Spleen (tissue), 11 donors: ENCODE results near the gene MAGI2. TPM values are rescaled to one million over a fixed set of nuclear protein-coding genes. Genes with fewer than 3 reads are reported as not detected.

Experiments
- DNase-seq: peaks from one replicate; pipeline ENCODE4 v3.0.0-alpha.2; 2020
- H3K27ac ChIP-seq, 8 donors: fragments of 200-600 bp; sonication (generic) in 7 of 8; 1 replicate in 4 of 8; 2 replicates in 4 of 8; pipeline versions ENCODE4 v1.5.0 to v1.8.0; 2016 to 2021; ENCODE audit warnings: inconsistent platforms in 4 of 8, mild to moderate bottlenecking in 4 of 8, moderate library complexity in 1 of 8
- H3K27me3 ChIP-seq, 7 donors: fragments of 200-600 bp; sonication (generic) in 6 of 7; replicated peaks in 1 of 7; 1 replicate in 4 of 7; 2 replicates in 3 of 7; pipeline versions ENCODE4 v1.5.0 to v1.8.0; 2016 to 2021; ENCODE audit warnings: inconsistent platforms in 3 of 7, mild to moderate bottlenecking in 1 of 7
- H3K36me3 ChIP-seq, 6 donors: fragments of 200-600 bp; sonication (generic) in 5 of 6; 1 replicate in 4 of 6; 2 replicates in 2 of 6; pipeline versions ENCODE4 v1.5.0 to v1.8.0; 2016 to 2021; ENCODE audit warnings: inconsistent platforms in 2 of 6
- H3K4me1 ChIP-seq, 6 donors: fragments of 200-600 bp; sonication (generic) in 5 of 6; 1 replicate in 3 of 6; 2 replicates in 3 of 6; pipeline versions ENCODE4 v1.5.0 to v1.8.0; 2016 to 2021; ENCODE audit warnings: inconsistent platforms in 3 of 6
- H3K4me3 ChIP-seq, 8 donors: fragments of 200-600 bp; sonication (generic) in 7 of 8; 1 replicate in 4 of 8; 2 replicates in 4 of 8; pipeline versions ENCODE4 v1.5.0 to v1.8.0; 2016 to 2021; ENCODE audit warnings: inconsistent platforms in 4 of 8, mild to moderate bottlenecking in 4 of 8, moderate library complexity in 2 of 8
- H3K9me3 ChIP-seq, 8 donors: fragments of 200-600 bp; sonication (generic) in 7 of 8; 1 replicate in 4 of 8; 2 replicates in 4 of 8; pipeline versions ENCODE4 v1.5.0 to v1.8.0; 2016 to 2021; ENCODE audit warnings: inconsistent platforms in 4 of 8
- CTCF ChIP-seq, 11 experiments: fragments of 200-600 bp in 7 of 11; fragments of 450-650 bp in 4 of 11; sonication (generic) in 4 of 11; IDR thresholded peaks in 8 of 11; conservative IDR thresholded peaks in 3 of 11; 1 replicate in 7 of 11; 2 replicates in 4 of 11; pipeline versions ENCODE4 v1.4.0 to v1.8.0; 2016 to 2021; ENCODE audit warnings: antibody characterized with exemption in 11 of 11, inconsistent platforms in 4 of 11, mild to moderate bottlenecking in 1 of 11
- POLR2A ChIP-seq, 3 donors: fragments of 450-650 bp; IDR thresholded peaks; one replicate each; pipeline ENCODE4 v1.5.1; 2017; ENCODE audit warnings: antibody characterized with exemption in 3 of 3, mild to moderate bottlenecking in 1 of 3
- POLR2AphosphoS5 ChIP-seq, 3 donors: sonication (generic); formaldehyde crosslinking; IDR thresholded peaks; one replicate each; pipeline ENCODE4 v1.5.1; 2017; ENCODE audit warnings: antibody characterized with exemption in 3 of 3
- WGBS, 5 donors: extraction: QIAGEN DNeasy Blood & Tissue Kit in 3 of 5; methylation state at CpG; one replicate each; pipeline versions ENCODE4 v1.1.5 to v1.1.7; 2013 to 2018; 5-methylcytosine and 5-hydroxymethylcytosine counted together
- intact Hi-C: fragments of 100-400 bp; cut with DNase I; formaldehyde crosslinking; loops from one replicate; pipeline ENCODE4 v1.15.0; 2023; ENCODE audit warnings: low total_unique reads
- polyA plus RNA-seq, 3 donors: library from polyadenylated mRNA; stranded (reverse); fragments of 200-250 nt; gene quantifications; one replicate each; pipeline ENCODE4 v1.2.1, GENCODE V29; 2013
- total RNA-seq, 7 donors: library from RNA; depleted of rRNA in 3 of 7; stranded (reverse); fragments of >200 nt in 3 of 7; fragmentation: NEBNext Ultra II Directional in 4 of 7; extraction: Animal tissue kit (Norgen Biotek cat#: 25700) in 4 of 7; gene quantifications; one replicate each; pipeline versions ENCODE4 v1.1.0 to v1.2.1, GENCODE V29; 2016 to 2021
- donor health status: healthy with polysubstance abuse.
- donor health status: DM: no; HTN: no; CAD: no; lungs with moderate emphysema.
- donor health status: DM: no; HTN: no; CAD: no.
- donor health status: Bipolar disorder and iron deficiency.
- donor health status: healthy.
- donor health status: DM: no; HTN: no; CAD: no.
- donor health status: DM: yes; HTN: yes; CAD: no.

MAGI2 gene
- total and polyA plus RNA-seq, 10 donors, result 0.74 to 18.1 (median 11.1) TPM

DNA sequence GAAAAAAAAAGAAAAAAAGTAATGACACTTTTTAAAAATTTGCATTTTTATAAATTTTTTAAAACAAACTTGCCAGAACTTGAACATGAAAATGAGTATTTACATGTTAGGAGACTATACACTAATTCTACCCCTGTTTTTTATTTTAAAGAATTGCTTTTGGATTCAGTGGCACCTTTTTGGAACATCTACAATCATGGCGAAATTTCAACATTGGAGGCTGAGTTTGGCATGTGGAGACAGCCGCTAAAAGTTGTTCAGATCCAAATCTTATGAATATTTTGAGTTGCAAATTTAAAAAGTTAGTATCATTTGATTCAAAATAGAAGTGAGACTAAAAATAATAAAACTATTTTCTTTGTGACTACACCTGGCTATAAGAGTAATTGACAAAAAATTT, 804.2 kb downstream of the MAGI2 start:
- Histone ChIP-seq H3K9me3 (peaks cover 0 to 23% (median 4%) of the 10 kb centered on the region in 8 donors), H3K36me3 (no peaks in the 10 kb centered on the region), H3K4me1 (no peaks in the 10 kb centered on the region), H3K27ac (no peak overlapping the region), H3K27me3 (no peaks in the 10 kb centered on the region), H3K4me3 (no peak overlapping the region)
- intact Hi-C loops, result no loop called here
- DNase-seq, result no peak
- no peak for TF ChIP-seq POLR2AphosphoS5 (IDR thresholded peaks at IDR 0.05)
- no peak for TF ChIP-seq CTCF (IDR thresholded peaks at IDR 0.05 in 8 of 11, conservative IDR thresholded peaks at IDR 0.05 in 3 of 11)
- TF ChIP-seq POLR2A (IDR thresholded peaks at IDR 0.05), result no peak
- 84 to 95% (median 92%) methylated on average over 2 of the region's 2 CpGs for WGBS, 5 donors

DNA sequence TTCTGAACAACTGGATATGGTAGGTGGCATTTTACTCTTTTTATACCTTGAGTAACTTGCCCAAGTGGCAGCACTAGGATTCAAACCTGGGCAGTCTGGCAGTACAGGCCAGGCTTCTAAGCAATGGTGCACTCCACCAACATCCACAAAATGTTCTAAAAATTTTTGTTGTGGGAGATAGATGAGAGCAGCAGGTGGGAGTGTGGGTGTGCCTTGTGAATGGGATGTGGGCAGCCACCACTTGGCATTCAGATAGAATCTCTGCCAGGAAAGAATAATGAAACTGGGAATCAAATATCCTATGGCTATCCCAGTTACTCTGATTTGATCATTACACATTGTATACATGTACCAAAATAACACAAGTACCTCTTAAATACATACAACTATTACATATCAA, 810.7 kb downstream of the MAGI2 start:
- intact Hi-C loops, result no loop called here
- Histone ChIP-seq H3K27me3 (no peaks in the 10 kb centered on the region), H3K4me3 (no peak overlapping the region), H3K36me3 (no peaks in the 10 kb centered on the region), H3K27ac (no peak overlapping the region), H3K4me1 (no peaks in the 10 kb centered on the region), H3K9me3 (peaks cover 0 to 10% (median 0%) of the 10 kb centered on the region in 8 donors)
- DNase-seq, result no peak
- TF ChIP-seq POLR2A (IDR thresholded peaks at IDR 0.05) (no peak), CTCF (IDR thresholded peaks at IDR 0.05 in 8 of 11, conservative IDR thresholded peaks at IDR 0.05 in 3 of 11) (no peak), POLR2AphosphoS5 (IDR thresholded peaks at IDR 0.05) (no peak)

GRCh38 chr7:78638364-78638763, 815.1 kb downstream of the MAGI2 start:
- Histone ChIP-seq H3K4me1 (no peaks in the 10 kb centered on the region), H3K27ac (no peak overlapping the region), H3K27me3 (no peaks in the 10 kb centered on the region), H3K36me3 (no peaks in the 10 kb centered on the region), H3K4me3 (no peak overlapping the region), H3K9me3 (peaks cover 0 to 4% (median 0%) of the 10 kb centered on the region in 8 donors)
- TF ChIP-seq POLR2A (IDR thresholded peaks at IDR 0.05), result no peak
- no peak for TF ChIP-seq POLR2AphosphoS5 (IDR thresholded peaks at IDR 0.05)
- no peak for TF ChIP-seq CTCF (IDR thresholded peaks at IDR 0.05 in 8 of 11, conservative IDR thresholded peaks at IDR 0.05 in 3 of 11)
- intact Hi-C loops, result no loop called here
- no peak for DNase-seq

- TF ChIP-seq POLR2AphosphoS5 (IDR thresholded peaks at IDR 0.05) (no peak), CTCF (IDR thresholded peaks at IDR 0.05 in 8 of 11, conservative IDR thresholded peaks at IDR 0.05 in 3 of 11) (no peak), POLR2A (IDR thresholded peaks at IDR 0.05) (no peak)
- no peak for DNase-seq
- intact Hi-C loops, result no loop called here
- no peaks in the 10 kb centered on the region for H3K36me3 ChIP-seq
- 88 to 94% (median 90%) methylated on average over 6 of the region's 6 CpGs for WGBS, 5 donors
- no peak overlapping the region for H3K27ac ChIP-seq
- H3K27me3 ChIP-seq, result no peaks in the 10 kb centered on the region
- no peaks in the 10 kb centered on the region for H3K4me1 ChIP-seq
- H3K4me3 ChIP-seq, result no peak overlapping the region
- peaks cover 0 to 4% (median 0%) of the 10 kb centered on the region in 8 donors for H3K9me3 ChIP-seq
Measured at GRCh38 chr7:78636727-78637126, 816.7 kb downstream of the MAGI2 start.
